ENCODE results near the gene DEFB126. TPM values are rescaled to one million over a fixed set of nuclear protein-coding genes. Genes with fewer than 3 reads are reported as not detected.

Gene DEFB126
- total RNA-seq, 1 experiment from 2014 or later: not detected

GRCh38 chr20:145877-146276 lies 3.5 kb downstream of the DEFB126 start:
- no peaks in the 10 kb centered on the region for H3F3A ChIP-seq (ENCODE audit: insufficient read depth, low read depth)
- H3K4me2 ChIP-seq: no peak overlapping the region
- H3K27ac ChIP-seq: no peak overlapping the region
- H4K20me1 ChIP-seq (ENCODE audit: insufficient read depth): no peaks in the 10 kb centered on the region
- no peak for DNase-seq
- H3K9me3 ChIP-seq (ENCODE audit: insufficient read depth, low read depth): no peaks in the 10 kb centered on the region
- TF ChIP-seq, protein P1, sequence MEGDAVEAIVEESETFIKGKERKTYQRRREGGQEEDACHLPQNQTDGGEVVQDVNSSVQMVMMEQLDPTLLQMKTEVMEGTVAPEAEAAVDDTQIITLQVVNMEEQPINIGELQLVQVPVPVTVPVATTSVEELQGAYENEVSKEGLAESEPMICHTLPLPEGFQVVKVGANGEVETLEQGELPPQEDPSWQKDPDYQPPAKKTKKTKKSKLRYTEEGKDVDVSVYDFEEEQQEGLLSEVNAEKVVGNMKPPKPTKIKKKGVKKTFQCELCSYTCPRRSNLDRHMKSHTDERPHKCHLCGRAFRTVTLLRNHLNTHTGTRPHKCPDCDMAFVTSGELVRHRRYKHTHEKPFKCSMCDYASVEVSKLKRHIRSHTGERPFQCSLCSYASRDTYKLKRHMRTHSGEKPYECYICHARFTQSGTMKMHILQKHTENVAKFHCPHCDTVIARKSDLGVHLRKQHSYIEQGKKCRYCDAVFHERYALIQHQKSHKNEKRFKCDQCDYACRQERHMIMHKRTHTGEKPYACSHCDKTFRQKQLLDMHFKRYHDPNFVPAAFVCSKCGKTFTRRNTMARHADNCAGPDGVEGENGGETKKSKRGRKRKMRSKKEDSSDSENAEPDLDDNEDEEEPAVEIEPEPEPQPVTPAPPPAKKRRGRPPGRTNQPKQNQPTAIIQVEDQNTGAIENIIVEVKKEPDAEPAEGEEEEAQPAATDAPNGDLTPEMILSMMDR (conservative IDR thresholded peaks at IDR 0.05): no peak
- TF ChIP-seq EZH2 (IDR thresholded peaks at IDR 0.05; ENCODE audit: low read depth): no peak
- no TSS peak for BruUV-seq (replicated peaks)
- ChIA-PET CTCF (no interaction called here), POLR2A (ENCODE audit: unreplicated experiment) (no interaction called here)
- no peak overlapping the region for H2AFZ ChIP-seq
- H3K4me1 ChIP-seq (replicated peaks; ENCODE audit: insufficient read depth): no peaks in the 10 kb centered on the region
- H3K79me2 ChIP-seq (ENCODE audit: low read depth): no peaks in the 10 kb centered on the region
- H3K27me3 ChIP-seq (ENCODE audit: insufficient read depth, low read depth): peaks cover 70% of the 10 kb centered on the region
- H3K9me2 ChIP-seq (ENCODE audit: insufficient read depth): no peaks in the 10 kb centered on the region
- intact Hi-C loops (cut with micrococcal nuclease; ENCODE audit: unreplicated experiment): no loop called here
- no peak overlapping the region for H3K4me3 ChIP-seq
- no peaks in the 10 kb centered on the region for H3K36me3 ChIP-seq (ENCODE audit: low read depth)

GRCh38 chr20:152131-152530 lies 9.7 kb downstream of the DEFB126 start:
- Histone ChIP-seq H3F3A (ENCODE audit: insufficient read depth, low read depth) (no peaks in the 10 kb centered on the region), H4K20me1 (ENCODE audit: insufficient read depth) (no peaks in the 10 kb centered on the region), H2AFZ (no peak overlapping the region), H3K9me2 (ENCODE audit: insufficient read depth) (no peaks in the 10 kb centered on the region), H3K27me3 (ENCODE audit: insufficient read depth, low read depth) (peaks cover 68% of the 10 kb centered on the region), H3K9me3 (ENCODE audit: insufficient read depth, low read depth) (no peaks in the 10 kb centered on the region), H3K4me2 (no peak overlapping the region), H3K36me3 (ENCODE audit: low read depth) (no peaks in the 10 kb centered on the region), H3K27ac (no peak overlapping the region), H3K4me1 (replicated peaks; ENCODE audit: insufficient read depth) (no peaks in the 10 kb centered on the region), H3K4me3 (no peak overlapping the region), H3K79me2 (ENCODE audit: low read depth) (no peaks in the 10 kb centered on the region)
- TF ChIP-seq, protein P1 (conservative IDR thresholded peaks at IDR 0.05): no peak
- no peak for TF ChIP-seq EZH2 (IDR thresholded peaks at IDR 0.05; ENCODE audit: low read depth)
- DNase-seq: no peak
- intact Hi-C loops (cut with micrococcal nuclease; ENCODE audit: unreplicated experiment): no loop called here
- ChIA-PET CTCF (no interaction called here), POLR2A (ENCODE audit: unreplicated experiment) (no interaction called here)
- BruUV-seq (replicated peaks): no TSS peak

DNA sequence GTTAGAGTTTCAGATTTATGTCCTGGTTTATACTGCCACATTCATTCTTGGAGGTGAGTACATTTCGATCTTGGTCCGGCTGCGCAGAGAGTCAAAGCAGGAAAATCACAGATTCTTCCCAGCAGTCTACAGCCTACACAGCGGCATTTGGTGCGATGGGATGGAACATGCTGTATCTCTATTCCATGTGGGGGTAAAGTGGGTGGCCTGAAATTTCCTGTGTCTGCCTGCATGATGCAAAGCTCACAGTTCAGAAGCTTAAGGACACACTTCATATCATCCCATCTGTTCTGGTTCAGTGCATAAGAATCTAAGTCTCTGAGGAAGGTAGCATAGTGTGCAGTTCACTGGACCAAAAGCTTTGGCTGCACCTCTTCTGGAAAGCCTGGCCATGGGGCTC lies 14.8 kb downstream of the DEFB126 start, which contains the start of gene DEFB127:
DEFB127 (plus strand) TSS at position 301 of the 400 bp plus-strand sequence; CDS start at position 392, 91 bp downstream.
- Histone ChIP-seq H4K20me1 (ENCODE audit: insufficient read depth) (no peaks in the 10 kb centered on the region), H3K79me2 (ENCODE audit: low read depth) (no peaks in the 10 kb centered on the region), H3K9me3 (ENCODE audit: insufficient read depth, low read depth) (no peaks in the 10 kb centered on the region), H3K4me1 (replicated peaks; ENCODE audit: insufficient read depth) (no peaks in the 10 kb centered on the region), H3K36me3 (ENCODE audit: low read depth) (no peaks in the 10 kb centered on the region), H3K27ac (no peak within 1 kb of the TSS), H3K4me3 (no peak within 1 kb of the TSS), H3F3A (ENCODE audit: insufficient read depth, low read depth) (no peaks in the 10 kb centered on the region), H3K9me2 (ENCODE audit: insufficient read depth) (no peaks in the 10 kb centered on the region), H3K4me2 (no peak within 1 kb of the TSS), H2AFZ (no peak within 1 kb of the TSS), H3K27me3 (ENCODE audit: insufficient read depth, low read depth) (peaks cover 47% of the 10 kb centered on the region)
- intact Hi-C loops (cut with micrococcal nuclease; ENCODE audit: unreplicated experiment): no loop called here
- TF ChIP-seq, protein P1 (conservative IDR thresholded peaks at IDR 0.05): no peak
- TF ChIP-seq EZH2 (IDR thresholded peaks at IDR 0.05; ENCODE audit: low read depth): no peak
- BruUV-seq (replicated peaks): no TSS peak
- CTCF ChIA-PET: no interaction called here
- DNase-seq: no peak
- POLR2A ChIA-PET (ENCODE audit: unreplicated experiment): no interaction called here
